Esophagus squamous epithelium (tissue), 5 donors: ENCODE data around the gene CIITA. TPM values are rescaled to one million over a fixed set of nuclear protein-coding genes. Genes with fewer than 3 reads are reported as not detected.

Experiments used
- DNase-seq: peaks from one replicate; lab custom pipeline; 2025; lab: John Stamatoyannopoulos, UW
- H3K27ac ChIP-seq, 4 donors: fragments of 200-600 bp; sonication (generic); one replicate each; pipeline ENCODE4 v1.5.1; 2016 to 2019; ENCODE audit warnings: mild to moderate bottlenecking in 1 of 4
- H3K27me3 ChIP-seq, 4 donors: fragments of 200-600 bp; sonication (generic); 1 replicate in 3 of 4; 2 replicates in 1 of 4; pipeline versions ENCODE4 v1.5.1 to v1.6.0; 2017 to 2021; ENCODE audit warnings: antibody characterized with exemption in 1 of 4
- H3K36me3 ChIP-seq, 3 donors: fragments of 200-600 bp; sonication (generic); one replicate each; pipeline ENCODE4 v1.5.1; 2016 to 2019
- H3K4me1 ChIP-seq, 3 donors: fragments of 200-600 bp; sonication (generic); one replicate each; pipeline ENCODE4 v1.5.1; 2017 to 2019
- H3K4me3 ChIP-seq, 4 donors: fragments of 200-600 bp; sonication (generic); 1 replicate in 3 of 4; 2 replicates in 1 of 4; pipeline ENCODE4 v1.5.1; 2016 to 2019; ENCODE audit warnings: mild to moderate bottlenecking in 2 of 4, moderate library complexity in 1 of 4
- H3K9me3 ChIP-seq, 3 donors: fragments of 200-600 bp; sonication (generic); one replicate each; pipeline ENCODE4 v1.5.1; 2016 to 2019
- CTCF ChIP-seq, 6 experiments: fragments of 450-650 bp in 4 of 6; fragments of 200-600 bp in 2 of 6; sonication (generic) in 2 of 6; IDR thresholded peaks; one replicate each; pipeline ENCODE4 v1.5.1; 2016 to 2019; ENCODE audit warnings: antibody characterized with exemption in 6 of 6, mild to moderate bottlenecking in 4 of 6, moderate library complexity in 4 of 6
- POLR2A ChIP-seq, 4 donors: fragments of 450-650 bp; IDR thresholded peaks; one replicate each; pipeline ENCODE4 v1.6.1; 2017; ENCODE audit warnings: antibody characterized with exemption in 4 of 4, mild to moderate bottlenecking in 4 of 4, moderate library complexity in 3 of 4
- WGBS, 2 donors: methylation state at CpG; one replicate each; pipeline ENCODE4 v1.1.5; 2018; 5-methylcytosine and 5-hydroxymethylcytosine counted together
- intact Hi-C: fragments of 100-400 bp; cut with DNase I; formaldehyde crosslinking; loops from one replicate; pipeline ENCODE4 v1.15.0; 2022
- total RNA-seq, 4 donors: library from RNA; depleted of rRNA; stranded (reverse); fragments of >200 nt; gene quantifications; one replicate each; pipeline ENCODE4 v1.1.0, GENCODE V29; 2016
- donor health status: DM: yes; HTN: yes; CAD: no.

The CIITA gene
- total RNA-seq, 4 donors from 2014 or later: 3.2 to 12.6 (median 5.7) TPM

DNA sequence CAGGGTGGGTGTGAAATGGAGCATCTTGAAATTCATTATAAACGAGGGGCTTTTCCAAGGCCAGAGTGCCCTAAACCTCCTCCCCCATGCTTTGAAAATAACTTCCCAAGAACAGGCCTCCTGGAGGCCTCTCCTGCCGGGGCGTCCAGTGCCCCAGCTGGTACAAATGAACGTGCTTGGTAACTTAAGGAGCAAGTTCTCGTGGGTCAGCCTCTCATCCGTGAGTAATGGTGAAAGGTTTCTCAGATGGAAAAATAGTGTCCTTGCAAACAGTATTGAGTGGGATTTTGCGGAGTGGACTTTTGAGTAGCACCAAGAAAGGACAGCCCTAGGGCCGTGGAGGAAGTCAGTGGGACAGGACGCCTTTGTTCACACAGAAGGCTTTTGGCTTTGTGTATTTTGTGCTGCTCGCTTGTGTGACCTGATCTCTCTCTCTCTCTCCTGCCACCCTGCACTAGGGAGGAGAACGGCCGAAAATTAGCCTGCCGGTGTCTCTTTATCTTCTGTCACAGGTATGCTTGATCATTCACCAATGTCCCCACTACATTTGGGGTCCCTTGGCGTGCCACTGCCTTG lies 102.0 kb downstream of the CIITA start:
- 90 to 92% methylated on average over 12 to 14 of the region's 14 CpGs for WGBS, 2 donors
- peak overlapping the region; percentile 32 to 81 (median 78) for H3K27ac ChIP-seq
- no peak overlapping the region for H3K4me3 ChIP-seq
- no peak for DNase-seq
- intact Hi-C loops: no loop called here
- H3K27me3 ChIP-seq: no peaks in the 10 kb centered on the region
- TF ChIP-seq CTCF (IDR thresholded peaks at IDR 0.05) (no peak), POLR2A (IDR thresholded peaks at IDR 0.05) (no peak)
- H3K36me3 ChIP-seq: peaks cover 0 to 62% (median 0%) of the 10 kb centered on the region in 3 donors
- peaks cover 7 to 46% (median 21%) of the 10 kb centered on the region in 3 donors for H3K4me1 ChIP-seq
- H3K9me3 ChIP-seq: no peaks in the 10 kb centered on the region

- H3K36me3 ChIP-seq: peaks cover 0 to 62% (median 0%) of the 10 kb centered on the region in 3 donors
Observed at GRCh38 chr16:10979717-10980601, 103.0 kb downstream of the CIITA start.

GRCh38 chr16:10980813-10981212 lies 103.8 kb downstream of the CIITA start:
- WGBS, 2 donors: 70 to 77% methylated on average over 3 of the region's 3 CpGs
- Histone ChIP-seq H3K9me3 (no peaks in the 10 kb centered on the region), H3K27me3 (no peaks in the 10 kb centered on the region), H3K4me3 (no peak overlapping the region), H3K36me3 (peaks cover 0 to 55% (median 0%) of the 10 kb centered on the region in 3 donors), H3K27ac (peak overlapping the region in 3 of 4 donors; percentile 76 to 81 (median 81)), H3K4me1 (peaks cover 7 to 50% (median 21%) of the 10 kb centered on the region in 3 donors)
- no peak for DNase-seq
- TF ChIP-seq POLR2A (IDR thresholded peaks at IDR 0.05): no peak
- intact Hi-C loops: no loop called here

More at GRCh38 chr16:10979717-10980601, 103.0 kb downstream of the CIITA start:
- Histone ChIP-seq H3K27me3 (no peaks in the 10 kb centered on the region), H3K4me1 (peaks cover 7 to 50% (median 21%) of the 10 kb centered on the region in 3 donors), H3K4me3 (no peak overlapping the region), H3K27ac (peak overlapping the region; percentile 67 to 81 (median 78)), H3K9me3 (no peaks in the 10 kb centered on the region)
- WGBS, 2 donors: 29 to 37% methylated on average over 15 to 19 of the region's 19 CpGs
- no peak for TF ChIP-seq CTCF (IDR thresholded peaks at IDR 0.05)
- TF ChIP-seq POLR2A (IDR thresholded peaks at IDR 0.05): no peak
- DNase-seq: no peak
- intact Hi-C loops: no loop called here

DNA sequence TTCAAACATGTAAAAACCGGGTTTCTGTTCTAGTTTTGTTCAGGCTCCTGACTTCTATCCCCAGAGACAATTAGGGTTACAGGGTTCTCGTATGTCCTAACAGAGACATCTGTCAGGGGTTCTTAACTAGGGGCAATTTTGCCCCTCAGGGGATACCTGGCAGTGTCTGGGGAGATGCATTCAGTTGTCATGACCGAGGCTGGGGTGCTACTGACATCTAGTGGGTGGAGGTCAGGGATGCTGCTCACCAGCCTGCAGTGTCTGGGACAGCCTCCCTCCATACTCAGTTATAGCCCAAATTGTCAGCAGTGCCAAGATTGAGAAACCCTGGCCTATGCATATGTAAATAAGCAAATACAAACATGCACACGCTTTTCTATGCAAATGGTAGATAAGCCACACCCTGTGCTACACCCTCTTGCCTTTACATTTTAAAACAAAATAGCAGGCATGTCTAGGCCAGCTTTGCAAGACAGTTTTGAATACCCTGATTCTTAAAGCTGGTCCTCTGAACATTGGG lies 104.8 kb downstream of the CIITA start:
- no peaks in the 10 kb centered on the region for H3K9me3 ChIP-seq
- TF ChIP-seq CTCF (IDR thresholded peaks at IDR 0.05) (peak in 4 of 6 experiments; percentile 17 to 49 (median 31)), POLR2A (IDR thresholded peaks at IDR 0.05) (no peak)
- peaks cover 7 to 50% (median 21%) of the 10 kb centered on the region in 3 donors for H3K4me1 ChIP-seq
- no peak for DNase-seq
- H3K4me3 ChIP-seq: no peak overlapping the region
- peaks cover 0 to 54% (median 0%) of the 10 kb centered on the region in 3 donors for H3K36me3 ChIP-seq
- WGBS, 2 donors: 43 to 60% methylated on average over 4 of the region's 4 CpGs
- peak overlapping the region in 3 of 4 donors; percentile 62 to 81 (median 76) for H3K27ac ChIP-seq
- intact Hi-C loops: no loop called here
- no peaks in the 10 kb centered on the region for H3K27me3 ChIP-seq

DNA sequence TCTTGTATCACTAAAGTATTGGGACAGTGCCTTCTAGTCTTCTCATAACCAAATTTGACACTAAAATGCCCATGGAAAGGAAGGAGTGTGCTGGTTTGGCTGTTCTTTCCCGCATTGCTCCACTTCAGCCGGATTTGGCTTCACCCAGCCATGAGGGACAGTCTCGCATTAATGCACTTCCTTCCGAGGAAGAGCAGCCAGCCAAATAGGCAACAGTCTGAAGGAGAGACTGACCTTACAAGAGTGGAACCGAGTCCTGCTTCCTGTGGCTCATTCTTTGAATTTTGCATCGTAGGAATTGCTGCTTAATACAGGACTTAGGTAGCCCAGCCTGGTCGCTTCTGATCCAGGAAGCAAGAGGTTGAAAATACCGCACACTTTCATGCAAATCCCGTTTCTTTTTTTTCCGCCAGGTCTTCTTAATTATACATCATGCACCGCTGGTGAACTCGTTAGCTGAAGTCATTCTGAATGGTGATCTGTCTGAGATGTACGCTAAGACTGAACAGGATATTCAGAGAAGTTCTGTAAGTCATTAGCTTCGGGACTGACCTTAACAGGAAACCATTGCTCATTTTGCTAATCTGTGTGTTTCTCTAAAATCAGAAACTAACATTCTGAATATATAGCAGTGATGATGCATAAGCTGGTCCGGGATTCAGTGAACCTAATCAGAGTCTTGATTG lies 105.6 kb downstream of the CIITA start:
- DNase-seq: no peak
- Histone ChIP-seq H3K36me3 (peaks cover 0 to 54% (median 0%) of the 10 kb centered on the region in 3 donors), H3K27ac (peak overlapping the region; percentile 15 to 81 (median 69)), H3K9me3 (no peaks in the 10 kb centered on the region), H3K4me3 (no peak overlapping the region), H3K4me1 (peaks cover 7 to 50% (median 21%) of the 10 kb centered on the region in 3 donors), H3K27me3 (no peaks in the 10 kb centered on the region)
- WGBS, 2 donors: 52 to 59% methylated on average over 15 of the region's 15 CpGs
- TF ChIP-seq POLR2A (IDR thresholded peaks at IDR 0.05) (no peak), CTCF (IDR thresholded peaks at IDR 0.05) (no peak)
- intact Hi-C loops: no loop called here
